Measurements from ENCODE around the gene SECISBP2L. TPM values are rescaled to one million over a fixed set of nuclear protein-coding genes. Genes with fewer than 3 reads are reported as not detected.

SECISBP2L gene
- total RNA-seq, 4 donors from 2014 or later = 27.7 to 63.2 (median 33.2) TPM

DNA sequence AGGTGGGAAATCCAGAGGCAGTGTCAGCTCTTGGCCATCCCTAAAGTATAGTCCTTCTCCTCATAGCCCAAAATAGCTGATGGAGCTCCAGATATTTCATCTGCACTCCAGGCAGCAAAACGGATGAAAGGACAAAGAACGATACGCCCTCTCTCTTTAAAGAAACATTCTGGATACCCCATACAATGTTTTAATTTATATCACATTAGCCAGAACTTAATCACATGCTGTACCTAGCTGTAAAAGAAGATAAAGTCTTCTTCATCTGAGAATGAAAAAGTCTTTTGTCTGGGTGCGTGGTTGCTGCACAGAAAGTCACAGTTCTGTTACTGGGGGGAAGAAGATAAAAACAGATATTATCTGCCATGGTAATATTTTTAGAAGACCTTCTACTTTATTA lies 78.2 kb downstream of the SECISBP2L start:
- intact Hi-C loops (cut with DNase I; ENCODE audit: low total_unique reads) (loop anchor here (10.0 kb wide), 1 partner anchor 93 kb away; the partner anchor contains the start of gene EID1), in situ Hi-C loops (cut with MboI; ENCODE audit: low pct_ligation_motif_present in 1 of 4, low pct_unique_long_range_greater_than_20kb in 1 of 4, low sequenced_read_pairs in 3 of 4) (no loop called here)
- Histone ChIP-seq H3K9me3 (no peaks in the 10 kb centered on the region), H3K4me1 (peaks cover 7 to 16% (median 14%) of the 10 kb centered on the region in 4 donors), H3K27ac (no peak overlapping the region), H3K27me3 (peaks cover 27% of the 10 kb centered on the region), H3K36me3 (no peaks in the 10 kb centered on the region), H3K4me3 (no peak overlapping the region)
- no peak for TF ChIP-seq POLR2AphosphoS5 (IDR thresholded peaks at IDR 0.05)
- TF ChIP-seq EP300 (IDR thresholded peaks at IDR 0.05; ENCODE audit: low read depth) = no peak
- TF ChIP-seq, protein P1, sequence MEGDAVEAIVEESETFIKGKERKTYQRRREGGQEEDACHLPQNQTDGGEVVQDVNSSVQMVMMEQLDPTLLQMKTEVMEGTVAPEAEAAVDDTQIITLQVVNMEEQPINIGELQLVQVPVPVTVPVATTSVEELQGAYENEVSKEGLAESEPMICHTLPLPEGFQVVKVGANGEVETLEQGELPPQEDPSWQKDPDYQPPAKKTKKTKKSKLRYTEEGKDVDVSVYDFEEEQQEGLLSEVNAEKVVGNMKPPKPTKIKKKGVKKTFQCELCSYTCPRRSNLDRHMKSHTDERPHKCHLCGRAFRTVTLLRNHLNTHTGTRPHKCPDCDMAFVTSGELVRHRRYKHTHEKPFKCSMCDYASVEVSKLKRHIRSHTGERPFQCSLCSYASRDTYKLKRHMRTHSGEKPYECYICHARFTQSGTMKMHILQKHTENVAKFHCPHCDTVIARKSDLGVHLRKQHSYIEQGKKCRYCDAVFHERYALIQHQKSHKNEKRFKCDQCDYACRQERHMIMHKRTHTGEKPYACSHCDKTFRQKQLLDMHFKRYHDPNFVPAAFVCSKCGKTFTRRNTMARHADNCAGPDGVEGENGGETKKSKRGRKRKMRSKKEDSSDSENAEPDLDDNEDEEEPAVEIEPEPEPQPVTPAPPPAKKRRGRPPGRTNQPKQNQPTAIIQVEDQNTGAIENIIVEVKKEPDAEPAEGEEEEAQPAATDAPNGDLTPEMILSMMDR (IDR thresholded peaks at IDR 0.05) = no peak
- no peak for TF ChIP-seq POLR2A (IDR thresholded peaks at IDR 0.05)
- no peak for DNase-seq
- WGBS, 2 donors (ENCODE audit: low coverage in 1 of 2) = 92% methylated on average over 4 of the region's 4 CpGs

GRCh38 chr15:48967336-48967735 lies 78.9 kb downstream of the SECISBP2L start:
- DNase-seq = no peak
- Histone ChIP-seq H3K4me3 (no peak overlapping the region), H3K27me3 (peaks cover 34% of the 10 kb centered on the region), H3K9me3 (no peaks in the 10 kb centered on the region), H3K4me1 (peaks cover 7 to 21% (median 18%) of the 10 kb centered on the region in 4 donors), H3K27ac (no peak overlapping the region), H3K36me3 (no peaks in the 10 kb centered on the region)
- TF ChIP-seq EP300 (IDR thresholded peaks at IDR 0.05; ENCODE audit: low read depth) = no peak
- TF ChIP-seq, protein P1 (IDR thresholded peaks at IDR 0.05) = no peak
- no peak for TF ChIP-seq POLR2A (IDR thresholded peaks at IDR 0.05)
- TF ChIP-seq POLR2AphosphoS5 (IDR thresholded peaks at IDR 0.05) = no peak
- intact Hi-C loops (cut with DNase I; ENCODE audit: low total_unique reads) = loop anchor here (10.0 kb wide), 1 partner anchor 93 kb away; the partner anchor contains the start of gene EID1
- in situ Hi-C loops (cut with MboI; ENCODE audit: low pct_ligation_motif_present in 1 of 4, low pct_unique_long_range_greater_than_20kb in 1 of 4, low sequenced_read_pairs in 3 of 4) = no loop called here

DNA sequence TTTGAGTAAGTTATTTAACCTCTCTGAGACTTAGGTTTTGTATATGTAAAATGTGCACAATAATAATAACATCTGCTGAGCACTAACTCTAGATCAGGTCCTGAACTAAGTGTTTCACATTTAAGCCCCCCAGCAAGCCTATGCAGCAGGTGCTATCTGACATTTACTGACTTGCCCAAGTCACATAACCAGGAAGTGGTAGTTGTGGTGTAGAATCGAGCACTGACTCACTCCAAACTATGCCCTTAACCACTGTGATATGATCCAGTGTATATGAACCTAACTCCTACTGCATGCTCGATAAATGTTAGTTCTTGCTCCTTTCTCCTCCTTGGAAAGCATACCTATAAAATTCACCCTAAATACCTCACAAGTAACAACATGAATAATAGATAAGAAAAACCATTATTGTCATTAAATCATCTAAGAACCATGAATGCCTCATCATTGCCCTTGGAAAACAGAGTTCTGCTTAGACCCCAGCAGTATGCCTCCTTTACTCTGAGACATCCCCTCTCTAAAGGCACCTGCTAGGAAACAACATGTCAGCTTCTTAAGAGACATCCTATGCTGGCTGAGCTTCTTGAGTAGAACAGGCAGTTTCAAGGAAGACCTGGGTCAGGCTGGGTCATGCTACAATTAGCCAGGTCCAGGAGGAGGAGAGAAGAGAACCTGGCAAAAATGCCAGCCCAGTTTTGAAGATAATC lies 79.5 kb downstream of the SECISBP2L start:
- Histone ChIP-seq H3K9me3 (no peaks in the 10 kb centered on the region), H3K27me3 (peaks cover 35% of the 10 kb centered on the region), H3K36me3 (no peaks in the 10 kb centered on the region), H3K4me1 (peaks cover 7 to 21% (median 18%) of the 10 kb centered on the region in 4 donors), H3K4me3 (no peak overlapping the region), H3K27ac (no peak overlapping the region)
- TF ChIP-seq, protein P1 (IDR thresholded peaks at IDR 0.05) = no peak
- no peak for TF ChIP-seq POLR2AphosphoS5 (IDR thresholded peaks at IDR 0.05)
- no peak for TF ChIP-seq POLR2A (IDR thresholded peaks at IDR 0.05)
- TF ChIP-seq EP300 (IDR thresholded peaks at IDR 0.05; ENCODE audit: low read depth) = no peak
- intact Hi-C loops (cut with DNase I; ENCODE audit: low total_unique reads) = loop anchor here (10.0 kb wide), 1 partner anchor 92 kb away; the partner anchor contains the start of gene EID1
- in situ Hi-C loops (cut with MboI; ENCODE audit: low pct_ligation_motif_present in 1 of 4, low pct_unique_long_range_greater_than_20kb in 1 of 4, low sequenced_read_pairs in 3 of 4) = no loop called here
- no peak for DNase-seq
- 49 to 59% methylated on average over 2 of the region's 2 CpGs for WGBS, 2 donors (ENCODE audit: low coverage in 1 of 2)

DNA sequence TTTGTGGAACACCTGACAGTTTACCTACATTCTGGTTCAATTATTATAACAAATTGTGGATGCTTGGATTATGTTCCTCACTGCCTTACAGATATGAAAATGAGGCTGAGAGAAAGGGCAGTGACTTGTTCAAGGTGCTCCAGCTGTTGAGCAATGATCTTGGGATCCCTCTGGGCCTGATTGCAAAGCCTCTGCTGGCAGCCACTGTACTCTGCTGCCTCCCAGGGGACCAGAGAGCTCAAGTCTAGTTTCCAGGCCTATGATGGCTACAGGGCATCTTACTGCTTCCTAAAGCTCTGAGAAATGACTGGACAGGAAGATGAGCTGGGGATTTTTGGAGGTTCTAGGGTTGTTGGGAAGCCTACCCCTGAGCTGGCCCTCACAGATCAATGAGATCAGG lies 80.3 kb downstream of the SECISBP2L start:
- no peak for DNase-seq
- peaks cover 7 to 21% (median 18%) of the 10 kb centered on the region in 4 donors for H3K4me1 ChIP-seq
- TF ChIP-seq POLR2A (IDR thresholded peaks at IDR 0.05) (no peak), POLR2AphosphoS5 (IDR thresholded peaks at IDR 0.05) (no peak)
- peaks cover 35% of the 10 kb centered on the region for H3K27me3 ChIP-seq
- no peaks in the 10 kb centered on the region for H3K36me3 ChIP-seq
- intact Hi-C loops (cut with DNase I; ENCODE audit: low total_unique reads) = loop anchor here (10.0 kb wide), 1 partner anchor 91 kb away; the partner anchor contains the start of gene EID1
- H3K4me3 ChIP-seq = no peak overlapping the region
- H3K9me3 ChIP-seq = no peaks in the 10 kb centered on the region
- H3K27ac ChIP-seq = no peak overlapping the region
- in situ Hi-C loops (cut with MboI; ENCODE audit: low pct_ligation_motif_present in 1 of 4, low pct_unique_long_range_greater_than_20kb in 1 of 4, low sequenced_read_pairs in 3 of 4) = no loop called here
